Right ventricle myocardium inferior (tissue), 1 donor: Measurements from ENCODE around the gene ARHGAP10. TPM values are rescaled to one million over a fixed set of nuclear protein-coding genes. Genes with fewer than 3 reads are reported as not detected.
A peak's percentile ranks its signal among the peaks of the same experiment; 100 is the strongest.
"Not testable (repeated sequence)": the region's sequence is repeated elsewhere in the genome, so short reads cannot be mapped to it uniquely, and the experiment has no call there.

Source experiments
- ATAC-seq: fragments of 200-7000 bp; cut with Tn5 transposase; one replicate; pipeline ENCODE4 v1.9.1; 2020; ENCODE audit warnings: mild to moderate bottlenecking, moderate library complexity
- DNase-seq: peaks from one replicate; pipeline ENCODE4 v3.0.0; 2021; ENCODE audit errors: missing footprints
- intact Hi-C: fragments of 100-400 bp; cut with DNase I; formaldehyde crosslinking; loops from one replicate; pipeline ENCODE4 v1.11.0; 2022
- total RNA-seq: library from RNA; stranded (reverse); fragmentation: NEBNext Ultra II Directional; extraction: Animal tissue kit (Norgen Biotek cat#: 25700); gene quantifications from one replicate; pipeline ENCODE4 v1.2.1, GENCODE V29; 2021
- donor health status: DM: no; HTN: yes; CAD: no; lungs with severe emphysema.

ARHGAP10 gene
- total RNA-seq, 1 donor from 2014 or later, result 71.8 TPM

GRCh38 chr4:147786031-147786430 is 54.1 kb downstream of the ARHGAP10 start:
- ATAC-seq, result no peak

DNA sequence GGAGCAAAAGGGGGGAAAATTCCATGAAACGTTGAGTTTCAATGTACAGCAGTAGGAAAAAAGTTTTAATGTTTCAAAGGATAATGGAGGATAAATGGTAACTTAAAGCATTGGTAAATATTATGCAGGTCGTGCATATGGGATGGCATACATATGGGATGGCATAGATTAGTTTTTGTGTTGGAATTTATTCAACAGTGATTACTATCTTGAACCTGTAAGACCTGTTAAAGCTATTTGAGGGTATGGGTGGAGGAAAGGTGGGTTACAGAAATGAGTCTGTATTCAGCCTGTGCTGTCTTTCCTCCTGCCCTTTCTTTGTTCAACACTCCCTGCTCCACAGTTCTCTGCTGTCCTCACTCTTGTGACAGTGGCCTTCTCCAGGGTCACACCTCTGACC is 54.6 kb downstream of the ARHGAP10 start:
- intact Hi-C loops, result loop anchor here (5.0 kb wide), 1 partner anchor 54 kb away; the partner anchor contains the start of gene ARHGAP10
- DNase-seq (no peak), ATAC-seq (peak; percentile 4)

More at GRCh38 chr4:147786031-147786430, 54.1 kb downstream of the ARHGAP10 start:
- intact Hi-C loops, result loop anchor here (5.0 kb wide), 1 partner anchor 54 kb away; the partner anchor contains the start of gene ARHGAP10
- no peak for DNase-seq

GRCh38 chr4:147787204-147787603 is 55.3 kb downstream of the ARHGAP10 start:
- ATAC-seq, result peak; percentile 53
- DNase-seq, result no peak
- intact Hi-C loops, result loop anchor here (5.0 kb wide), 1 partner anchor 55 kb away; the partner anchor contains the start of gene ARHGAP10

DNA sequence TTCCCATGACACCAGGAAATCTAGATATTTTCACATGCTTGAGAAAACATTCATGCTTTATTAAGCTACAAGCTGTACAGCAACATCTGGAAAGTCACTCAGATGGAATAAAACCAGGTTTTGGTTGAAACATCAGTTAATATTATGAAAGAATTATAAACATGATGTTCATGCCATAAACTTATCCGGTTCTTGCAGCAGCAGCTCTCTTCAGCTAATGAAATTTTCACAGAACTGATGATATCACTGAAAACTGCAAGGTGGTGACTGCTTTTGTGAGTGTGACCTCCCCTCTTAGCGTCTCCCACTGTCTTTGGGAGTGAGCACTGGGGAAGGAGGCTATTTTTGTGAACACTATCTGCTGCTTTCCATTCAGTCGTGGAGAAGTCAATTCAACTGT is 56.9 kb downstream of the ARHGAP10 start:
- intact Hi-C loops, result loop anchor here (5.0 kb wide), 1 partner anchor 56 kb away; the partner anchor contains the start of gene ARHGAP10
- ATAC-seq (peak; percentile 70), DNase-seq (no peak)

GRCh38 chr4:147789596-147789995 is 57.7 kb downstream of the ARHGAP10 start:
- intact Hi-C loops, result loop anchor here (5.0 kb wide), 1 partner anchor 57 kb away; the partner anchor contains the start of gene ARHGAP10
- DNase-seq, result no peak
- ATAC-seq, result no peak

DNA sequence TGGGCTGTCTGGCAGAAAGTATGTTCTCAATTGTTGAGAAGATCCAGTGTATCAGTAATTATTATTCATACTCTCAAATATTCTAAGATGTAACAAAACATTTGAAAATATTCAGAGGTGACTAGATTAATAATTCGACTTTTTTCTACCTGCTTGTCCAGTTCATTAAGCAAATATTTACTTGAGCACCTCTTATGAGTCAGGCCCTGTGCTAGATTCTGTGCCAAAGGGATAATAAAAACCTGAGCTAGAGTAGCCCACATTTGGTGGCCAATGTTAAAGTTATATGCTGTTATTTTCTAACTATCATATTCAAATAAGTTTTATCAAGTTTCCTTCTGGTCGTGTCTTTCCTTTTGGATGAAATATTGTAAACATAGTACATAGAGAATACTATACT is 58.5 kb downstream of the ARHGAP10 start:
- DNase-seq, result no peak
- no peak for ATAC-seq
- intact Hi-C loops, result no loop called here

- intact Hi-C loops, result no loop called here
- no peak for ATAC-seq
- DNase-seq, result no peak
Observed at GRCh38 chr4:147791341-147791740, 59.5 kb downstream of the ARHGAP10 start.

DNA sequence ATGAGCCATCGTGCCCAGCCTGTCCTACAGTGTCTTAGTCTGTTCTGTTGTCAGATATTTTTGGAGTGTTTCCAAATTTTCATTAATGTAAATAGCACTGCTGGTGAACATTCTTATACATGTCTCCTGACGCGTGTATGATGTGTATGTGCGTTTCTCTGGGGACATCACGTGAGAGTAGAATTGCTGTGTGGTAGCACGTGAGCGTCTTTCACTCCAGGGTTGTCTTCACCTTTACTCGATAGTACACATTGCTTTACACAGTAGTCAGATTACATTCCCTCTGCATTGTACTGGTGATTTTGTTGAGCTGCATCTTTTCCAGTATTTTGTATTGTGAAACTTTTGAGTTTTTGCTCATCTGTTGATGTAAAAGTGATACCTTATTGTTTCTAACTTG is 60.0 kb downstream of the ARHGAP10 start:
- no peak for ATAC-seq
- intact Hi-C loops, result no loop called here
- DNase-seq, result no peak

DNA sequence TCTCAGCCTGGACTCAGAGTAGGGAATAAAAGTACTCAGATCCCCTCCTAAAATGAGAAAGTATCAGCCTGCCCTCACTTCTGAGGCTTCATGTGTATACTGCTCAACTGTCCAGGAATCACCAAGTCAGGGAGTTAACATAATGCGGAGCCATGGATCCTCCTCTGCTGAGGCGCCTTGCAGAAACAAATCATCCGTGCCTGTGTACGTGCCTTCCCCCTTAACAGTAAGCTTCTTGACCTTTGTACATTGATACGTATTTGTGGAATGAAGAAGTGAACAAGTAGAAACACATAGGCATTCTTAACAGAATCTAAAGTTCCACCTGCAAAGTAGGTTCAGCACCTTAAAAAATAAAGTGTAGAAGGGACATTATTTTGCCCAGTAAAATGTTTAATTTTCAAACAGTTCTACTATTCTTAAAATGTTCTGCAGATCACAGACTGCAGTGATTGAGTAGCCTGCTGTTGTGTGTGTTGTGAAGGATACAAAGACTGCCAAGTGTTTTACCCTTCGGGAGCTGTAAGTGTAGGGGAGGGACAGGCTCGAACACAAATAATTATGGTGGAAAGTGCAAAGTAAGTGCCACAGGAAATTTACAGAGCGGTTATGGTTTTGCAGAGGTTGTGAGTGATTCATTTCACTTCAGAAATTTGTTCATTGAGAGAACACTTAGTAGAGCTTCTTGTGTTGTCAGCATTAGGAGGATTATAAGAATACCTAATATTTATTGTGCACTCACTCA is 61.9 kb downstream of the ARHGAP10 start:
- ATAC-seq, result no peak
- DNase-seq, result no peak
- intact Hi-C loops, result no loop called here

- DNase-seq (no peak), ATAC-seq (no peak)
- intact Hi-C loops, result no loop called here
Observed at GRCh38 chr4:147794314-147794680, 62.4 kb downstream of the ARHGAP10 start.

GRCh38 chr4:147794787-147795413 is 63.0 kb downstream of the ARHGAP10 start:
- intact Hi-C loops, result no loop called here
- ATAC-seq (no peak), DNase-seq (no peak)

DNA sequence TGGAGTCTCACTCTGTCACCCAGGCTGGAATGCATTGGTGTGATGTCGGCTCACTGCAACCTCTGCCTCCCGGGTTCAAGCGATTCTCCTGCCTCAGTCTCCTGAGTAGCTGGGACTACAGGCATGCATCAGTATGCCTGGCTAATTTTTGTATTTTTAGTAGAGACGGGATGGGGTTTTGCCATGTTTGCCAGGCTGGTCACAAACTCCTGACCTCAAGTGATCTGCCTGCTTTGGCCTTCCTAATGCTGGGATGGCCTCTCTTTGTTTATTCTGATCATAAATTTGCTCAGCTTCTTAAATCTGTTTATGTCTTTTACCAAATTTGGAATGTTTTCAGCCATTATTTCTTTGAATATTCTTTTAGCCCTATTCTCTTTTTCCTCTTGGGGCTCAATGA is 67.2 kb downstream of the ARHGAP10 start:
- DNase-seq, ATAC-seq, intact Hi-C loops: not testable (repeated sequence)

DNA sequence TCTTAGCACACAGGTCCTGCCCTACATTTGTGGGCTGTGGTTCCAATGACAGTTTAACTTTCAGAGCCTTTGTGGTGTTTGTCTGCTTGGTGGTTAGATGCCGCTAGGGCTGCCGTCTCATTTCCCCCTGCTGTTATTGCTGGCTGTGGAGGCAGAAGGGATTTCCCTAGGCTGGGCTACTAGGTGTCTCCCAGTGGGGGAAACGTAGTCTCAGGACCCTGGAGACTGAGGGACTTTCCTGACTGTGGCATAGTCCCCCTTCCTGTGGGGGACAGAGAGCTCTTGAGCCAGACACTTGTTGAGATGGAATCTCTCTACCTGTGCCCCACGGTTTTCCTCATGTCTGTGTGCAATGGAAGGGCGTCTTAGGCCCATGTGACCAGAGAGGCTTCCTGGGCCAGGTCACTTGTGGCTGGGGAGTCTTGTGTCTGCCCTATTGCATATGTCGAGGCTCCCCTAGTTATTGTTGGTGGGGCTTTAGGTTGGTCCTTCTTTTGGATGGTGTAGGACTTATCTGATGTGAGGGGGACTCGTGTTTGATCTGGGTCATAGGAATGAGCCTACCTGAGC is 68.2 kb downstream of the ARHGAP10 start:
- ATAC-seq (peak; percentile 14), DNase-seq (no peak)
- intact Hi-C loops, result no loop called here

DNA sequence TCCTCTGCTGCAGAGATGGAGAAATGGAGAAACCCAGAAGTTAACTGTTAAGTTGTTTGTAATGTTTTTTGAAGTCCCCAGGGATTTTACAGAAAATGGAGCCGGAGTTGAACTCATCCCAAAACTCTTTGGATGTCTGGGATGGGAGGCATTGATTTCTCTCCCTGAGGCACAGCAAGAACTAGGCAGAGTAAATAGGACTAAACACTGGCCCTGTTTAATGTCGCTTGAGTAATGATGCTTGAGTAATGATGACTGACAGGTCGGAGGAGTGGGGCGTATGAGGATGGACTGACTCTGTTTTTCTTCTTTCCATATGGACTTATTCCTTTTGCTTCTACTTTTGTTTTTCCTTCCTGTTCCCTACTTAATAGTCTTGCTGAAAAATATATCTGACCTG is 69.9 kb downstream of the ARHGAP10 start:
- ATAC-seq, result no peak
- intact Hi-C loops, result no loop called here
- DNase-seq, result no peak

DNA sequence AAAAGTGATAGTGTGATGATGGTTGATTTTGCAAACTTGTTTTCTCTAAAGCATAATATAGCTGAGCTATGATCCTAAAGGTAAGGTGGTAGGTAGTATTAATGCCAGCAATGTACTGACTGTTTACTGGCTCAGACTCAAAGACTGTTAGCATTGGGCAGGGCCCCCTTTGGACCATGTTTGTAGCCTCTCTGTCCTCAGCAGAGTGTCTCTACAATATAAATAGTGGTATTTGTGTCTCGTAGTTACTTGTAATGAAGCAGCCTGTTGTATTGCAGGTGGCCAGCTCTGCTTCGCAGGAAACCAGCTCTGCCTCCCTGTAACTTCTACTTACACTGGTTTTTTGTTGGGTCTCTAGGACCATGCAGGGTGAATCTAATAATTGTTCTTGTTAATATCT is 70.5 kb downstream of the ARHGAP10 start:
- DNase-seq (no peak), ATAC-seq (peak; percentile 32)
- intact Hi-C loops, result no loop called here

GRCh38 chr4:147805946-147806345 is 74.1 kb downstream of the ARHGAP10 start:
- DNase-seq, result no peak
- intact Hi-C loops, result no loop called here
- no peak for ATAC-seq

GRCh38 chr4:147808447-147808846 is 76.6 kb downstream of the ARHGAP10 start:
- ATAC-seq (no peak), DNase-seq (no peak)
- intact Hi-C loops, result no loop called here

- intact Hi-C loops, result no loop called here
- no peak for DNase-seq
- ATAC-seq, result no peak
Observed at GRCh38 chr4:147809211-147809610, 77.3 kb downstream of the ARHGAP10 start.

DNA sequence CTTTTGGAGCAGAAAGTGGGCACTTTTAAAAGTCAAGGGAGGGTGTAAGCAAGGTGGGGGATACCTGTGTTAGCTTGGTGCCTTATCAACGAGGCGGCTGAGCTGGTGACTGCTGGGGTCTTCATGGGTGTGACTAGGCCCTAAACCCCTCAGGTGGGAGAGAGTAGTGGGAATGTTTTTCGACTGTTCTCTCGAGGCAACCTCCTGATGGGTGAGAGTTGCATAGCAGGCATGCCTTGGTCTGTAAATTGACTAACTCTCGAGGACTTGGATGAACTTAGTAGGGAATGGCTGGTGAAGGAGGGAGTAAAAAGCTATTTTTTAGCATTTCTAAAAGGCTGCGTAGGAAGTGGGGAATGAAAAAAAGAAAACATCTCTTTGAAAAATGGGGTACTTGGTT is 80.0 kb downstream of the ARHGAP10 start:
- ATAC-seq, result no peak
- DNase-seq, result no peak
- intact Hi-C loops, result loop anchor here (10.0 kb wide), 1 partner anchor 53 kb away; no protein-coding TSS in a partner anchor
